ENCODE measurements around the gene DNAH14.

DNA sequence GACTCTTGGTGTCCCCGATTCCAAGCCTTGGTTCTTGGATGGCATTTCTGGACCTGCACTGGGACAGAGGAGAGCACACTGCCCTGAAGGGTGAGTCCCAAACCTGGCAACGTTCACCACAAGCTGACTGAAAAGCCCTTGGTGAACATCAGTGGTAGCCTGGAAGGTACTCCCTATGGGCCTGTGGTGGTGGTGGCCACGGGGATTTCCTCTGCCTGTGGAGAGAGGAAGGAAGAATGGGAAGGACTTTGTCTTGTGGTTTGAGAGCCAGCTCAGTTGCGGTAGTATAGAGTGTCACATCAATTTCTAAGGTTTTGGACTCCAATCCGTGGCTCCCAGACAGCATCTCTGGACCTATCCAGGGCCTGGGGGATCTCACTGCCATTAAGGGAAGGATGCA, 50.7 kb downstream of the DNAH14 start:
- TF ChIP-seq GATA2 (IDR thresholded peaks at IDR 0.05; ENCODE audit: low read depth, low read length) (no peak), GATA3 (IDR thresholded peaks at IDR 0.05; ENCODE audit: low read depth, low read length) (no peak)
